Ascending aorta (tissue), 2 donors: ENCODE measurements around the gene F9. TPM values are rescaled to one million over a fixed set of nuclear protein-coding genes. Genes with fewer than 3 reads are reported as not detected.

ENCODE experiments used
- DNase-seq, 2 donors: peaks; one replicate each; pipeline ENCODE4 v3.0.0-alpha.2; 2019; ENCODE audit warnings: low spot score in 2 of 2
- H3K27ac ChIP-seq, 2 donors: fragments of 200-600 bp; sonication (generic); one replicate each; pipeline ENCODE4 v1.5.1; 2016 to 2017; ENCODE audit warnings: mild to moderate bottlenecking in 1 of 2
- H3K27me3 ChIP-seq: fragments of 200-600 bp; sonication (generic); one replicate; pipeline ENCODE4 v1.5.1; 2017
- H3K36me3 ChIP-seq, 2 donors: fragments of 200-600 bp; sonication (generic); one replicate each; pipeline ENCODE4 v1.5.1; 2016
- H3K4me1 ChIP-seq, 2 donors: fragments of 200-600 bp; sonication (generic); one replicate each; pipeline ENCODE4 v1.5.1; 2016 to 2017; ENCODE audit warnings: mild to moderate bottlenecking in 1 of 2
- H3K4me3 ChIP-seq, 2 donors: fragments of 200-600 bp; sonication (generic); one replicate each; pipeline ENCODE4 v1.5.1; 2016 to 2017; ENCODE audit warnings: mild to moderate bottlenecking in 1 of 2
- H3K9me3 ChIP-seq, 2 donors: fragments of 200-600 bp; sonication (generic); one replicate each; pipeline ENCODE4 v1.5.1; 2016
- CTCF ChIP-seq, 3 experiments: fragments of 200-600 bp in 2 of 3; fragments of 450-650 bp in 1 of 3; sonication (generic) in 2 of 3; IDR thresholded peaks; one replicate each; pipeline ENCODE4 v1.5.1; 2016 to 2019; ENCODE audit warnings: antibody characterized with exemption in 3 of 3, mild to moderate bottlenecking in 1 of 3, moderate library complexity in 1 of 3
- intact Hi-C: fragments of 100-400 bp; cut with DNase I; formaldehyde crosslinking; loops from one replicate; pipeline ENCODE4 v1.15.1; 2023
- total RNA-seq: library from RNA; depleted of rRNA; stranded (reverse); fragments of >200 nt; gene quantifications from one replicate; pipeline ENCODE4 v1.1.0, GENCODE V29; 2016

F9 gene
- total RNA-seq, 1 donor from 2014 or later, result 15.0 TPM

- no peaks in the 10 kb centered on the region for H3K4me1 ChIP-seq
- no peak for DNase-seq
- no peaks in the 10 kb centered on the region for H3K36me3 ChIP-seq
- no peaks in the 10 kb centered on the region for H3K9me3 ChIP-seq
- no peaks in the 10 kb centered on the region for H3K27me3 ChIP-seq
- H3K27ac ChIP-seq, result no peak overlapping the region
- no peak for TF ChIP-seq CTCF (IDR thresholded peaks at IDR 0.05)
- no peak overlapping the region for H3K4me3 ChIP-seq
- intact Hi-C loops, result no loop called here
Measured at GRCh38 chrX:139600105-139600504, 69.6 kb downstream of the F9 start.

Other genes starting within 250 kb of the F9 start
- gene MCF2, start 177.4 kb downstream of the F9 start, total RNA-seq, result not detected